A549 (cell line): ENCODE results near the gene ZNF521. TPM values are rescaled to one million over a fixed set of nuclear protein-coding genes. Genes with fewer than 3 reads are reported as not detected.
"Not testable (repeated sequence)": the region's sequence is repeated elsewhere in the genome, so short reads cannot be mapped to it uniquely, and the experiment has no call there.

Experiments used
- ATAC-seq, 2 experiments: fragments of 200-7000 bp in 1 of 2; fragments of >200 bp in 1 of 2; cut with Nextera tagmentation in 1 of 2; cut with Tn5 transposase in 1 of 2; 3 replicates each; pipeline versions ENCODE4 v1.8.0 to v1.9.1; 2018 to 2020; ENCODE audit warnings: mild to moderate bottlenecking in 1 of 2, moderate library complexity in 1 of 2
- CTCF ChIA-PET: fragments of 300-600 bp; sonication (Branson Sonifier 250); formaldehyde crosslinking; extraction: SDS; loops from one replicate; lab custom pipeline; 2021; ENCODE audit warnings: antibody characterized with exemption, inconsistent platforms; lab: Yijun Ruan, JAX
- POLR2A ChIA-PET: fragments of 350-600 bp; formaldehyde crosslinking; extraction: SDS; loops from one replicate; lab custom pipeline; 2021; ENCODE audit warnings: antibody characterized with exemption, inconsistent platforms; lab: Yijun Ruan, JAX
- DNase-seq, 2 experiments: peaks; one replicate each; pipeline versions ENCODE4 v3.0.0 to v3.0.0-alpha.2; 2011 to 2016; ENCODE audit warnings: low read depth in 1 of 2, low spot score in 1 of 2
- FAIRE-seq: peaks from 2 replicates; lab custom pipeline; 2011; peaks lifted over from hg19 to GRCh38; lab: Jason Lieb, UNC
- H3K27ac ChIP-seq, 2 experiments: fragments of >200 bp; sonication (Bioruptor Twin); formaldehyde crosslinking; 3 replicates each; pipeline ENCODE4 v1.5.1; 2016 to 2017
- H3K4me1 ChIP-seq: fragments of >200 bp; sonication (Bioruptor Twin); formaldehyde crosslinking; 3 replicates; pipeline ENCODE4 v1.6.1; 2016
- H3K4me2 ChIP-seq: fragments of >200 bp; sonication (Bioruptor Twin); formaldehyde crosslinking; 3 replicates; pipeline ENCODE4 v1.6.1; 2016
- H3K4me3 ChIP-seq: fragments of >200 bp; sonication (Bioruptor Twin); formaldehyde crosslinking; 3 replicates; pipeline ENCODE4 v1.5.1; 2016
- H3K9me3 ChIP-seq: fragments of >200 bp; sonication (Bioruptor Twin); formaldehyde crosslinking; 3 replicates; pipeline ENCODE4 v1.6.1; 2016
- ATOH8 ChIP-seq: fragments of 250-450 bp; sonication (Bioruptor Pico); IDR thresholded peaks from 2 replicates; pipeline ENCODE4 v1.5.0; 2020; ENCODE audit warnings: low read depth, mild to moderate bottlenecking, moderate library complexity
- CBX8 ChIP-seq: fragments of 200-600 bp; sonication (generic); IDR thresholded peaks from 2 replicates; pipeline ENCODE4 v1.6.1; 2016
- CHD2 ChIP-seq: fragments of 150-350 bp; IDR thresholded peaks from 2 replicates; pipeline ENCODE4 v1.6.1; 2014; ENCODE audit warnings: low read length; ENCODE audit not compliant: partially characterized antibody
- CTCF ChIP-seq: fragments of >200 bp; sonication (Bioruptor Twin); formaldehyde crosslinking; IDR thresholded peaks from 3 replicates; pipeline ENCODE4 v1.5.1; 2016
- MAX ChIP-seq: IDR thresholded peaks from 2 replicates; pipeline ENCODE4 v1.6.1; 2012
- MAZ ChIP-seq: fragments of 150-350 bp; IDR thresholded peaks from 2 replicates; pipeline ENCODE4 v1.6.1; 2014; ENCODE audit warnings: antibody characterized with exemption, low read depth, low read length, borderline replicate concordance
- NR3C1 ChIP-seq: fragments of >200 bp; sonication (Bioruptor Twin); formaldehyde crosslinking; IDR thresholded peaks from 3 replicates; pipeline ENCODE4 v1.6.1; 2017
- RARB ChIP-seq: fragments of 250-450 bp; sonication (Bioruptor Pico); IDR thresholded peaks from 2 replicates; pipeline ENCODE4 v1.8.0; 2021; ENCODE audit warnings: mild to moderate bottlenecking, moderate library complexity
- SMC3 ChIP-seq: fragments of >200 bp; sonication (Bioruptor Twin); formaldehyde crosslinking; IDR thresholded peaks from 3 replicates; pipeline ENCODE4 v1.6.1; 2018; ENCODE audit warnings: inconsistent platforms
- SREBF2 ChIP-seq: fragments of 450-650 bp; IDR thresholded peaks from 2 replicates; pipeline ENCODE4 v1.6.1; 2014; ENCODE audit warnings: mild to moderate bottlenecking, moderate library complexity
- ZFP36 ChIP-seq: fragments of 450-650 bp; IDR thresholded peaks from 2 replicates; pipeline ENCODE4 v1.6.1; 2014; ENCODE audit warnings: borderline replicate concordance; ENCODE audit not compliant: partially characterized antibody
- WGBS: methylation state at CpG from one replicate; pipeline ENCODE4 v1.1.6; 2017; ENCODE audit errors: missing lambda C conversion rate; 5-methylcytosine and 5-hydroxymethylcytosine counted together
- polyA plus RNA-seq, 4 experiments: library from polyadenylated mRNA; depleted of rRNA in 3 of 4; stranded (reverse); fragments of >200 nt; fragmentation: RNase III in 1 of 4; extraction: RNeasy Plus Mini Kit Qiagen cat#74134 plus additional on column Dnase treatment in 1 of 4; gene quantifications; 2 replicates in 3 of 4; 3 replicates in 1 of 4; pipeline ENCODE4 v1.2.3, GENCODE V29; 2011 to 2017
- TF ChIP-seq, protein P1 (sequence below): fragments of 200-600 bp; sonication (generic); IDR thresholded peaks from 2 replicates; pipeline ENCODE4 v1.6.1; 2016; ENCODE audit warnings: antibody characterized with exemption, mild to moderate bottlenecking, moderate library complexity
- TF ChIP-seq, protein P2 (sequence below): fragments of 150-350 bp; IDR thresholded peaks from 2 replicates; pipeline ENCODE4 v1.6.1; 2014; ENCODE audit warnings: low read depth, mild to moderate bottlenecking, low read length

The ZNF521 gene
- polyA plus RNA-seq, 2 of the 4 experiments (the other 2 are of a cell fraction): not detected

GRCh38 chr18:25033175-25033574 is 318.8 kb downstream of the ZNF521 start:
- DNase-seq, FAIRE-seq, H3K4me1 ChIP-seq, ATAC-seq, H3K27ac ChIP-seq, POLR2A ChIA-PET, CTCF ChIA-PET, H3K4me2 ChIP-seq, H3K4me3 ChIP-seq, H3K9me3 ChIP-seq: not testable (repeated sequence)
- WGBS: 5% methylated on average over 6 of the region's 6 CpGs

DNA sequence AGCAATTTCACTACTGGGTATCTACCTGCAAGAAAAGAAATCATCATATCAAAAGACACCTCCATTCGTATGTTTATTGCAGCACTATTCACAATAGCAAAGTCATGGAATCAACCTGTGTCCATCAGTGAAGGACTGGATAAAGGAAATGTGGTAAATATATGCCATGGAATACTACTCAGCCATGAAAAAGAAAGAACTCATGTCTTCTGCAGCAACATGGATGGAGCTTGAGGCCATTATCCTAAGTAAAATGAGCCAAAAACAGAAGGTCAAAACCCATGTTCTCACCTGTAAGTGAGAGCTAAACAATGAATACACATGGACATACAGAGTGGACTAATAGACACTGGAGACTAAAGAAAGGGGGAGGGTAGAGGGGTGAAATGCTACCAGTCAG is 322.2 kb downstream of the ZNF521 start:
- DNase-seq: no peak
- no peak overlapping the region for H3K4me2 ChIP-seq
- TF ChIP-seq SREBF2 (no peak), MAZ (no peak)
- TF ChIP-seq, all 56 proteins: peak for 0
- ATAC-seq (no peak), FAIRE-seq (no peak)
- Histone ChIP-seq H3K9me3 (no peaks in the 10 kb centered on the region), H3K27ac (no peak overlapping the region), H3K4me1 (no peaks in the 10 kb centered on the region), H3K4me3 (no peak overlapping the region)
- ChIA-PET CTCF (no interaction called here), POLR2A (no interaction called here)
- 0% methylated on average over 1 of the region's 1 CpG for WGBS

DNA sequence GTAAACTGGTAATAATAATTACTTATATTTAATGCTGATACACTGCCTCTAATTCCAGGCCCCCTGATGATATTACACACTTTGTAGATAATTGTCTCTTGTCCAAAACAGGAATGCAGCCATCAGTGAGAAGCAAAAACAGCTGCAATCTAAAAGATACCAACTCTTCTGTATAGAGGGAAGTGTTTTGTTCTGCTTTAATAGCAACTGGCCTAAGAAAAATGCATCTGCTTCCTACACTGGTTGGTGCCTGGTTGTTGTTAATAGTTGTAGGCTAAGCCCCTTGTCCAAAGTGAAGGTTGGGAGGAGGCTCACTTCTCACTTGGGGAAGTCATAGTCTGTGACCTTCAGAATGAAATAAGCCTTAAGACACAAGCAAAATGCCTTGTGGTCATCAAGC is 332.0 kb downstream of the ZNF521 start:
- no peak for FAIRE-seq
- no peak overlapping the region for H3K4me2 ChIP-seq
- H3K27ac ChIP-seq: no peak overlapping the region
- TF ChIP-seq MAZ (no peak), MAX (no peak)
- TF ChIP-seq, protein P1, sequence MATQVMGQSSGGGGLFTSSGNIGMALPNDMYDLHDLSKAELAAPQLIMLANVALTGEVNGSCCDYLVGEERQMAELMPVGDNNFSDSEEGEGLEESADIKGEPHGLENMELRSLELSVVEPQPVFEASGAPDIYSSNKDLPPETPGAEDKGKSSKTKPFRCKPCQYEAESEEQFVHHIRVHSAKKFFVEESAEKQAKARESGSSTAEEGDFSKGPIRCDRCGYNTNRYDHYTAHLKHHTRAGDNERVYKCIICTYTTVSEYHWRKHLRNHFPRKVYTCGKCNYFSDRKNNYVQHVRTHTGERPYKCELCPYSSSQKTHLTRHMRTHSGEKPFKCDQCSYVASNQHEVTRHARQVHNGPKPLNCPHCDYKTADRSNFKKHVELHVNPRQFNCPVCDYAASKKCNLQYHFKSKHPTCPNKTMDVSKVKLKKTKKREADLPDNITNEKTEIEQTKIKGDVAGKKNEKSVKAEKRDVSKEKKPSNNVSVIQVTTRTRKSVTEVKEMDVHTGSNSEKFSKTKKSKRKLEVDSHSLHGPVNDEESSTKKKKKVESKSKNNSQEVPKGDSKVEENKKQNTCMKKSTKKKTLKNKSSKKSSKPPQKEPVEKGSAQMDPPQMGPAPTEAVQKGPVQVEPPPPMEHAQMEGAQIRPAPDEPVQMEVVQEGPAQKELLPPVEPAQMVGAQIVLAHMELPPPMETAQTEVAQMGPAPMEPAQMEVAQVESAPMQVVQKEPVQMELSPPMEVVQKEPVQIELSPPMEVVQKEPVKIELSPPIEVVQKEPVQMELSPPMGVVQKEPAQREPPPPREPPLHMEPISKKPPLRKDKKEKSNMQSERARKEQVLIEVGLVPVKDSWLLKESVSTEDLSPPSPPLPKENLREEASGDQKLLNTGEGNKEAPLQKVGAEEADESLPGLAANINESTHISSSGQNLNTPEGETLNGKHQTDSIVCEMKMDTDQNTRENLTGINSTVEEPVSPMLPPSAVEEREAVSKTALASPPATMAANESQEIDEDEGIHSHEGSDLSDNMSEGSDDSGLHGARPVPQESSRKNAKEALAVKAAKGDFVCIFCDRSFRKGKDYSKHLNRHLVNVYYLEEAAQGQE: no peak
- TF ChIP-seq, protein P2, sequence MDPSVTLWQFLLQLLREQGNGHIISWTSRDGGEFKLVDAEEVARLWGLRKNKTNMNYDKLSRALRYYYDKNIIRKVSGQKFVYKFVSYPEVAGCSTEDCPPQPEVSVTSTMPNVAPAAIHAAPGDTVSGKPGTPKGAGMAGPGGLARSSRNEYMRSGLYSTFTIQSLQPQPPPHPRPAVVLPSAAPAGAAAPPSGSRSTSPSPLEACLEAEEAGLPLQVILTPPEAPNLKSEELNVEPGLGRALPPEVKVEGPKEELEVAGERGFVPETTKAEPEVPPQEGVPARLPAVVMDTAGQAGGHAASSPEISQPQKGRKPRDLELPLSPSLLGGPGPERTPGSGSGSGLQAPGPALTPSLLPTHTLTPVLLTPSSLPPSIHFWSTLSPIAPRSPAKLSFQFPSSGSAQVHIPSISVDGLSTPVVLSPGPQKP: no peak
- TF ChIP-seq, all 56 proteins: peak for 0
- DNase-seq (no peak), ATAC-seq (no peak)
- H3K4me1 ChIP-seq: no peaks in the 10 kb centered on the region
- ChIA-PET POLR2A (no interaction called here), CTCF (no interaction called here)
- no peaks in the 10 kb centered on the region for H3K9me3 ChIP-seq
- no peak overlapping the region for H3K4me3 ChIP-seq

DNA sequence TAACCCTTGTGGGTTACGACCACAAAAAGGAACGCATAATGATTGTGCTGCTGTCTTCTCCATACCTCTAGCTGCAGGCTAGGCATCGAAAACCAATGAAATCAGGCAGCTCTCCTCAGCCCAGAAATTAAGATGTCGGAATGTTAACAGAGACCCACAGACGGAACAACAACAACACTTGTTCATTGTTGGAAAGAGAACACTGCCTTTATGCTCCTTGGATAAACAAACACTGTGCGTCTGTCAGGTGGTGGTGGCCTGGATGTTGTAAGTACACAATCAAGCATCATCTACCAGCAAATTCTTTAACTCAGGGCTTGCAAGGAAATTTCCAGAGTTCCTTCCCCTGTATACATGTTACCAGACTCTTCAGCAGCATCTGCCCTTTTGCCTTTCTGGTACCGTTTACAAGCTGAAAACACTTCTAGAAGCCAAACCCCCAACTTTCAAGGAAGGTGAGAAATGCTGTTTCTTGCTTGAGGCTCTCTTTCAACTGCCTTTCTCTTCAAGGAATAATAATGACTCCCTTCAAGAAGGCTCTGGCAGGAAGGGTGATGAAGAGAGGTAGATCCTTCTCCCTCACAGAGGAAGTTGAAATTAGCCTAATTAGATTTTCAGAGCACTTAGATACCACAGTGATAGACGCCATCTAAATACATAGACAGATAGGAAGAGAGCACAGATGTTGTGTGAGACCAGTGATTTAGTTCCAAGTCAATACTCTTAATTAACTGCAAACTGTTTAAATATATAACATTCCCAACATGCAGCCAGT is 332.7 kb downstream of the ZNF521 start:
- ChIA-PET POLR2A (no interaction called here), CTCF (no interaction called here)
- no peak for ATAC-seq
- Histone ChIP-seq H3K4me2 (no peak overlapping the region), H3K4me1 (no peaks in the 10 kb centered on the region), H3K27ac (no peak overlapping the region), H3K9me3 (no peaks in the 10 kb centered on the region), H3K4me3 (no peak overlapping the region)
- no peak for TF ChIP-seq SMC3
- no peak for TF ChIP-seq ATOH8 (CRISPR knock-in tag)
- no peak for TF ChIP-seq ZFP36
- no peak for TF ChIP-seq CHD2
- TF ChIP-seq RARB (CRISPR knock-in tag): no peak
- no peak for TF ChIP-seq CTCF
- TF ChIP-seq CBX8: no peak
- TF ChIP-seq NR3C1: no peak
- WGBS: 23% methylated on average over 5 of the region's 8 CpGs
- no peak for FAIRE-seq
- no peak for DNase-seq
